SK-N-SH (cell line): ENCODE data around the gene OCA2.

Source experiments
- FOXM1 ChIP-seq: IDR thresholded peaks from 2 replicates; pipeline ENCODE4 v1.4.0; 2012; ENCODE audit warnings: low read depth, mild to moderate bottlenecking
- POLR2AphosphoS5 ChIP-seq: IDR thresholded peaks from 2 replicates; pipeline ENCODE4 v1.6.1; 2012; ENCODE audit warnings: low read depth, low read length
- TF ChIP-seq, protein P1 (sequence below): fragments of 200-600 bp; sonication (generic); IDR thresholded peaks from 2 replicates; pipeline ENCODE4 v1.6.1; 2017; ENCODE audit warnings: antibody characterized with exemption, mild to moderate bottlenecking, moderate library complexity

DNA sequence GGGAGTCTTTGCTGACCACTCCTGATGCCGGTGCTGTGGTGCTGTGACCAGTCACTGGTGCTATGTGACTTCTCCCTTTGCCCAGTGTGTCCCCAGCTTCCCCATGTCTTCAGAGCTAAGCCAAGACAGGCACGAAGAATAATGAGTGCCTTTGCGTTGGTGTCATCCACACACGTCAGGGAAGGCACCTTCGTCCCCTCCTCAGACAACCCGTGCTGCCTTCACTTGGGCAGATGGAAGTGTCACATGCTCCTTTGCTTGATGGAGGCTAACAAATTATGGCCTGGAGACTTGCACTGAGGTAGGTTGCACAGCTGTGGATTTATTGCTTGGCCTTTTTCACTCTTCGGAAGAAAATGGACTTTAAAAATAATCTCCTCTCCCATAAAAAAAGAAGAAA lies 291.8 kb downstream of the OCA2 start:
- TF ChIP-seq POLR2AphosphoS5 (no peak), FOXM1 (no peak)
- TF ChIP-seq, protein P1, sequence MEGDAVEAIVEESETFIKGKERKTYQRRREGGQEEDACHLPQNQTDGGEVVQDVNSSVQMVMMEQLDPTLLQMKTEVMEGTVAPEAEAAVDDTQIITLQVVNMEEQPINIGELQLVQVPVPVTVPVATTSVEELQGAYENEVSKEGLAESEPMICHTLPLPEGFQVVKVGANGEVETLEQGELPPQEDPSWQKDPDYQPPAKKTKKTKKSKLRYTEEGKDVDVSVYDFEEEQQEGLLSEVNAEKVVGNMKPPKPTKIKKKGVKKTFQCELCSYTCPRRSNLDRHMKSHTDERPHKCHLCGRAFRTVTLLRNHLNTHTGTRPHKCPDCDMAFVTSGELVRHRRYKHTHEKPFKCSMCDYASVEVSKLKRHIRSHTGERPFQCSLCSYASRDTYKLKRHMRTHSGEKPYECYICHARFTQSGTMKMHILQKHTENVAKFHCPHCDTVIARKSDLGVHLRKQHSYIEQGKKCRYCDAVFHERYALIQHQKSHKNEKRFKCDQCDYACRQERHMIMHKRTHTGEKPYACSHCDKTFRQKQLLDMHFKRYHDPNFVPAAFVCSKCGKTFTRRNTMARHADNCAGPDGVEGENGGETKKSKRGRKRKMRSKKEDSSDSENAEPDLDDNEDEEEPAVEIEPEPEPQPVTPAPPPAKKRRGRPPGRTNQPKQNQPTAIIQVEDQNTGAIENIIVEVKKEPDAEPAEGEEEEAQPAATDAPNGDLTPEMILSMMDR, result no peak
